Peyer's patch (tissue), 4 donors: ENCODE measurements around the gene CCNL2. TPM values are rescaled to one million over a fixed set of nuclear protein-coding genes. Genes with fewer than 3 reads are reported as not detected.
A peak's percentile ranks its signal among the peaks of the same experiment; 100 is the strongest.

Experiments
- DNase-seq, 3 donors: peaks; one replicate each; pipeline ENCODE4 v3.0.0-alpha.2; 2017 to 2019
- H3K27ac ChIP-seq, 4 donors: fragments of 200-600 bp; sonication (generic); one replicate each; pipeline ENCODE4 v1.5.1; 2016 to 2019
- H3K27me3 ChIP-seq, 2 donors: fragments of 200-600 bp; sonication (generic); one replicate each; pipeline ENCODE4 v1.5.1; 2019
- H3K36me3 ChIP-seq, 3 donors: fragments of 200-600 bp; sonication (generic); one replicate each; pipeline ENCODE4 v1.5.1; 2016 to 2019
- H3K4me1 ChIP-seq, 4 donors: fragments of 200-600 bp; sonication (generic); one replicate each; pipeline ENCODE4 v1.5.1; 2016 to 2019
- H3K4me3 ChIP-seq, 4 donors: fragments of 200-600 bp; sonication (generic); 1 replicate in 3 of 4; 2 replicates in 1 of 4; pipeline ENCODE4 v1.5.1; 2016 to 2019; ENCODE audit warnings: mild to moderate bottlenecking in 1 of 4
- H3K9me3 ChIP-seq, 4 donors: fragments of 200-600 bp; sonication (generic); one replicate each; pipeline ENCODE4 v1.5.1; 2016 to 2019; ENCODE audit warnings: mild to moderate bottlenecking in 1 of 4
- POLR2A ChIP-seq, 2 donors: fragments of 450-650 bp; IDR thresholded peaks; one replicate each; pipeline ENCODE4 v1.5.1; 2017; ENCODE audit warnings: antibody characterized with exemption in 2 of 2, mild to moderate bottlenecking in 2 of 2, moderate library complexity in 2 of 2
- total RNA-seq, 4 donors: library from RNA; depleted of rRNA; stranded (reverse); fragments of >200 nt; gene quantifications; one replicate each; pipeline ENCODE4 v1.1.0, GENCODE V29; 2016
- TF ChIP-seq, protein P1 (sequence below), 6 experiments: fragments of 450-650 bp in 4 of 6; fragments of 200-600 bp in 2 of 6; sonication (generic) in 1 of 6; IDR thresholded peaks; one replicate each; pipeline ENCODE4 v1.5.1; 2017 to 2019; ENCODE audit warnings: antibody characterized with exemption in 6 of 6, mild to moderate bottlenecking in 3 of 6, moderate library complexity in 1 of 6

The CCNL2 gene
- total RNA-seq, 4 donors from 2014 or later, result 216 to 1,008 (median 423) TPM

DNA sequence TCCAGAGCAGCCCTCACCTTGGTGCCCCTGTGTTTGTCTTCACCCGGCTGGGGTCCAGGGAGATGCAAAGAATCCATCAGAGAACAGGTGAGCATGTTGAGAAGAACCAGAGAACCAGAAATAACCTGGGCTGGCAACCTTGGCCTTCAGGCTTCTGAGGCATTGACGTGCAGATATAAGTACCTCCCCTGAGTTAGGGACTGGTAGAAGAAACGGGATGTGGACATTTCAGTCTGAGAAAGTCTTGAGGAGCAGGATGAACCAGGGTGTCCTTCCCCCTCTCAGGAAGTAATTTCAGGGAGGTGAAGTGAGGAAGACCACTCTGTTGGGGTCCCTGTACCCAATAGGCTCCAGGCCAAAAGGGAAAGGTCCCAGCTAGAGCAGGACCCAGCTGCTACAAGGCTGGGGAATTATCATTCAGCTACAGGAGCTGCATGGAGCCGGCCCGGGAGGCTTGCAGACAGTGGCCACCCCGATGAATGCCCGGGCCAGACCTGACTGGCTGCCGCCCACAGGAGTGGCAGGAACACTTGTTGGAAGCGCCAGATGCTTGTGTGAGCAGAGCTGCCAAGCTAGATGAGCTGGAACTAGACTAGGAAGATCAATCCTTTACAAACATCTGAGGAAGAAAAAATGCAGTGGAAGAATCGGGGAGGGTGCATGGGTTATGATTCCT lies 22.4 kb downstream of the CCNL2 start:
- Histone ChIP-seq H3K27ac (no peak overlapping the region), H3K36me3 (peaks cover 0 to 20% (median 0%) of the 10 kb centered on the region in 3 donors), H3K9me3 (no peaks in the 10 kb centered on the region), H3K27me3 (no peaks in the 10 kb centered on the region), H3K4me3 (no peak overlapping the region), H3K4me1 (peaks cover 0 to 31% (median 17%) of the 10 kb centered on the region in 4 donors)
- TF ChIP-seq, protein P1, sequence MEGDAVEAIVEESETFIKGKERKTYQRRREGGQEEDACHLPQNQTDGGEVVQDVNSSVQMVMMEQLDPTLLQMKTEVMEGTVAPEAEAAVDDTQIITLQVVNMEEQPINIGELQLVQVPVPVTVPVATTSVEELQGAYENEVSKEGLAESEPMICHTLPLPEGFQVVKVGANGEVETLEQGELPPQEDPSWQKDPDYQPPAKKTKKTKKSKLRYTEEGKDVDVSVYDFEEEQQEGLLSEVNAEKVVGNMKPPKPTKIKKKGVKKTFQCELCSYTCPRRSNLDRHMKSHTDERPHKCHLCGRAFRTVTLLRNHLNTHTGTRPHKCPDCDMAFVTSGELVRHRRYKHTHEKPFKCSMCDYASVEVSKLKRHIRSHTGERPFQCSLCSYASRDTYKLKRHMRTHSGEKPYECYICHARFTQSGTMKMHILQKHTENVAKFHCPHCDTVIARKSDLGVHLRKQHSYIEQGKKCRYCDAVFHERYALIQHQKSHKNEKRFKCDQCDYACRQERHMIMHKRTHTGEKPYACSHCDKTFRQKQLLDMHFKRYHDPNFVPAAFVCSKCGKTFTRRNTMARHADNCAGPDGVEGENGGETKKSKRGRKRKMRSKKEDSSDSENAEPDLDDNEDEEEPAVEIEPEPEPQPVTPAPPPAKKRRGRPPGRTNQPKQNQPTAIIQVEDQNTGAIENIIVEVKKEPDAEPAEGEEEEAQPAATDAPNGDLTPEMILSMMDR (IDR thresholded peaks at IDR 0.05), result no peak
- no peak for TF ChIP-seq POLR2A (IDR thresholded peaks at IDR 0.05)
- no peak for DNase-seq

DNA sequence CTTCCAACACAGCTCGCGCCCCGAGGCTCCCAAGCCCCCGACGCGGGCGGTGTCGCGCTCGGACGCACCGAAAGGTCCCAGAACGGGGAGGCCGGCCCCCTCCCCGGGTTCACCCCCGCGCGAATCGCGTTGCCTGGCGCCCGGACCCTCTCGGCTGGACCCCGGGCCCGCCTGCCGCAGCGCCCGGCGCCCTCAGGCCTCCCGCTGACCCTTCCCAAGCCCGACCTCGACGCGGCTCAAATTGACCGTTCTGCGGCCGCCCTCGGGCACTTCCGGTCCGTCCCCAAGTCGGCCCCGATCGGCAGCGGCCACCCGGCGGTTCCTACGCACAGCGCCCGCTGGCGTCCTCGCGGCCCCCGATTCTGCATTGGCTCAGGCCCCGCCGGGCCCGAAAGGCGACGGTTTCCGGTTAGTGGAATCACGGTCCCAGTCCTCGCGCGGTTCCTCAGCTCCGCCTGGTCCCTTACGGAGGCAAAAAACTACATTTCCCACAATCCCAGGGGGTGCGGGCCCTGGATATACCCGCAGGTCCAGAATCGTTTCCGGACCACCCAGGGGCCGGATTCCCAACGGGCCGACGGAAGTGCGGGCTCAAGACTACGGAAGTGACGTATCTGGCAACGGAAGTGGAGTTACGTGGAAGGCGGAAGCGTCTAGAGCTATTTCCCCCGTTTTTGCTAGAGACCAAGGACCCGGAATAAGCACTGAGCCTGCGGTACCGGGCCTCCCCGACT lies 24.0 kb downstream of the CCNL2 start, which contains the start of gene AURKAIP1:
Gene AURKAIP1, minus strand, starts transcription at position 279 of the 734 bp plus-strand sequence. CDS start 451 bp downstream, outside the sequence.
- TF ChIP-seq, protein P1 (IDR thresholded peaks at IDR 0.05), result peak; percentile 23 to 57 (median 38)
- TF ChIP-seq POLR2A (IDR thresholded peaks at IDR 0.05), result peak; percentile 39 to 68
- Histone ChIP-seq H3K27ac (peak within 1 kb of the TSS; percentile 89 to 96 (median 90)), H3K4me1 (peaks cover 0 to 36% (median 20%) of the 10 kb centered on the region in 4 donors), H3K27me3 (no peaks in the 10 kb centered on the region), H3K4me3 (peak within 1 kb of the TSS; percentile 78 to 99 (median 91)), H3K36me3 (peaks cover 0 to 14% (median 0%) of the 10 kb centered on the region in 3 donors), H3K9me3 (no peaks in the 10 kb centered on the region)
- peak; percentile 97 to 99 (median 97) for DNase-seq

DNA sequence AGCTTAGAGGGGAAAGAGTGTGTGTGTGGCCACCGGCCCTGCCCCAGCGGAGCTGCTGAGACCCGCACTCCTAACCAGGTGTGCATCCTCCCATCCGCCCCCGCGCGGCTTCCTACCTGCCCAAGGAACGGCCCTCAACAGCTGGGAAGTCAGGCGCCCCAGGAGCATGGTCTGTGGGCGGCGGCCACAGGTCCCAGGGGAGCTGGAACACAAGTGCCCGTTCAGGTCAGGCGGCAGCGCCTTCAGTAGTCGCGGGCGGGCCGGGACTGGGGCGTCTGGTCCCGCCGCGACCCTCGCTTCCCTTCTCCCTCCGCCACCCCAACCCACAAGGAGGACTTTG lies 24.6 kb downstream of the CCNL2 start:
- Histone ChIP-seq H3K4me3 (peak overlapping the region; percentile 78 to 99 (median 91)), H3K4me1 (peaks cover 0 to 36% (median 20%) of the 10 kb centered on the region in 4 donors), H3K27me3 (no peaks in the 10 kb centered on the region), H3K36me3 (peaks cover 0 to 14% (median 0%) of the 10 kb centered on the region in 3 donors), H3K27ac (peak overlapping the region; percentile 89 to 96 (median 90)), H3K9me3 (no peaks in the 10 kb centered on the region)
- DNase-seq, result peak in 1 of 3 donors; percentile 36
- no peak for TF ChIP-seq POLR2A (IDR thresholded peaks at IDR 0.05)
- TF ChIP-seq, protein P1 (IDR thresholded peaks at IDR 0.05), result no peak

DNA sequence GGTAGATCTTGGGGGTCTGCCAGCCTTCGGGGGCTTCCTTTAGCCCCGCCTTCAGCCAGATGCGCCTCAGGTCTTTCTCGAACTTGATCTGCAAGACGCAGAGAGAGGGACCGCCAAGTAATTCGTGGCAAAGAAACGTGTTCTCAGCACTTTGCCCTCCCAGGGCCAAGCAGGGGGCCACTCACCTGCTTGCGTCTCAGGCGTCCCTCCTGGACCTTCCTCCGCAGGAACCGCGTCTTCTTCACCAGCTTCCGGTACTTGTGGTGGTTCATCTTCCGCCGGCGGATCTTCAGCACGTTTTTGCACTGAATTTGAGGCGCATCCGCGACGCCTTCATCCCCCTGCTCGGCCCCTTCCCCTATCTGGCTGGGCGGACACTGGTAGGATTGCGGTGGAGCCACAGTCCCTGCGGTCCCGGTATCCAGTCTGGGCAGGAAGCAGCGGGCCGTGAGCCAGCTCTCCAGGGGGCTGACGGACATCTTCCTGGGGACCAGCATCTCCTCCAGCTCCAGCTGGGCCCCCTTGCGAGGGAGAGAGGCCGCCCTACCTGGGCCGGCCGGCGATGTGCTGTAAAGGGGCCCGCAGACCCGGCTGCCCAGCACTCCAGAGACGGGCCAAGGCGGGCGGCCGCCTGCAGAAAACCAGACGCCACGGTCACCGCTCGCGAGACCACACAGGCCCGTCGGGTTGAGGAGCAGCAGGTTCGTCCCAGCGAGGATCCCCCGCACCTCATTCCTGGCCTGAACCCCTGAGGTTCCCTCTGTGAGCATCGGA lies 25.1 kb downstream of the CCNL2 start:
- Histone ChIP-seq H3K27me3 (no peaks in the 10 kb centered on the region), H3K4me3 (peak overlapping the region; percentile 78 to 99 (median 91)), H3K27ac (peak overlapping the region; percentile 89 to 96 (median 90)), H3K4me1 (peaks cover 0 to 36% (median 20%) of the 10 kb centered on the region in 4 donors), H3K36me3 (peaks cover 0 to 14% (median 0%) of the 10 kb centered on the region in 3 donors), H3K9me3 (no peaks in the 10 kb centered on the region)
- TF ChIP-seq, protein P1 (IDR thresholded peaks at IDR 0.05), result no peak
- TF ChIP-seq POLR2A (IDR thresholded peaks at IDR 0.05), result no peak
- no peak for DNase-seq
